ENCODE data around the gene SIGLEC5.

DNA sequence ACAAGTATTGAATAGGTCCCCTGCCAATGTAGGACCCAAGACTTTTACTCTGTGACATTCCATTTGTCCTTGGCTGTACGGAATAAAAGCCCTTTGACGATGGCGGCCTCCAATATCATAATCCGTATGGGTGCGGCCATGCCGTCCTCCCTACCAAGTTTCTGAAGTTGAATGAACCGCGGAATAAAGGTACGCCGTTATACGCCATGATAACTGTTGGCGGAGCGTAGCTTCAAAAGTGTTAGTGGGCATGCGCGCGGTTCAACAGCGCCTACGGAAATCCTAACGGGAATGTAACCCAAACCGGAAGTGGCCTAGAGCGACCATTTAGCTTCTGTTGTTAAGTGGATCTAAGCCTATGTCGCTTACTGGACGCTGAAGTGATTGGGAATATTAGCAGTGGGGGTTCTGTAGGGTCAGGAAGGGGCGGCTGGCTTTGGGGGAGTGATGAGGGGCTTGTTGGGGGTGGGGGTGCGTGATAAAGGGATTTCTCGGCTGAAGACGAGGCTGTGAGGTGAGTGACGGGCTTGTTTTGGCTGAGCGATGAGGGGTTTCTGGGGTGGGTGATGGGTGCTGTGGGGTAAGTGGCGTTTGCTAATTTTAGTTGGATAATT is 59.1 kb downstream of the SIGLEC5 start, which contains the start of gene ZNF175:
- TF ChIP-seq, protein P1, sequence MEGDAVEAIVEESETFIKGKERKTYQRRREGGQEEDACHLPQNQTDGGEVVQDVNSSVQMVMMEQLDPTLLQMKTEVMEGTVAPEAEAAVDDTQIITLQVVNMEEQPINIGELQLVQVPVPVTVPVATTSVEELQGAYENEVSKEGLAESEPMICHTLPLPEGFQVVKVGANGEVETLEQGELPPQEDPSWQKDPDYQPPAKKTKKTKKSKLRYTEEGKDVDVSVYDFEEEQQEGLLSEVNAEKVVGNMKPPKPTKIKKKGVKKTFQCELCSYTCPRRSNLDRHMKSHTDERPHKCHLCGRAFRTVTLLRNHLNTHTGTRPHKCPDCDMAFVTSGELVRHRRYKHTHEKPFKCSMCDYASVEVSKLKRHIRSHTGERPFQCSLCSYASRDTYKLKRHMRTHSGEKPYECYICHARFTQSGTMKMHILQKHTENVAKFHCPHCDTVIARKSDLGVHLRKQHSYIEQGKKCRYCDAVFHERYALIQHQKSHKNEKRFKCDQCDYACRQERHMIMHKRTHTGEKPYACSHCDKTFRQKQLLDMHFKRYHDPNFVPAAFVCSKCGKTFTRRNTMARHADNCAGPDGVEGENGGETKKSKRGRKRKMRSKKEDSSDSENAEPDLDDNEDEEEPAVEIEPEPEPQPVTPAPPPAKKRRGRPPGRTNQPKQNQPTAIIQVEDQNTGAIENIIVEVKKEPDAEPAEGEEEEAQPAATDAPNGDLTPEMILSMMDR (conservative IDR thresholded peaks at IDR 0.05; ENCODE audit: low read length) = no peak
- TF ChIP-seq EZH2phosphoT487 (IDR thresholded peaks at IDR 0.05; ENCODE audit: borderline replicate concordance) = no peak

Measured in Loucy (cell line).